Muscle layer of duodenum (tissue), 2 donors: Measurements from ENCODE around the gene MTA2.
"Not testable (repeated sequence)": the region's sequence is repeated elsewhere in the genome, so short reads cannot be mapped to it uniquely, and the experiment has no call there.

Experiments
- H3K27ac ChIP-seq: one replicate; pipeline ENCODE4 v1.7.0; 2013; ENCODE audit warnings: mild to moderate bottlenecking, low read length
- H3K27me3 ChIP-seq: one replicate; pipeline ENCODE4 v1.7.0; 2013; ENCODE audit warnings: low read depth, mild to moderate bottlenecking, control low read depth, low read length
- H3K36me3 ChIP-seq, 2 donors: one replicate each; pipeline ENCODE4 v1.7.0; 2013; ENCODE audit warnings: low read length in 2 of 2, control low read depth in 1 of 2, mild to moderate bottlenecking in 1 of 2; ENCODE audit not compliant: insufficient read depth in 2 of 2, control insufficient read depth in 1 of 2
- H3K4me1 ChIP-seq, 2 donors: one replicate each; pipeline ENCODE4 v1.7.0; 2013; ENCODE audit warnings: low read length in 2 of 2, mild to moderate bottlenecking in 2 of 2, control low read depth in 1 of 2, moderate library complexity in 1 of 2; ENCODE audit not compliant: insufficient read depth in 2 of 2, control insufficient read depth in 1 of 2
- H3K4me3 ChIP-seq, 2 donors: one replicate each; pipeline ENCODE4 v1.7.0; 2013; ENCODE audit warnings: low read length in 2 of 2, low read depth in 1 of 2, mild to moderate bottlenecking in 1 of 2
- H3K9me3 ChIP-seq, 2 donors: one replicate each; pipeline ENCODE4 v1.7.0; 2013; ENCODE audit warnings: low read length in 2 of 2, control low read depth in 1 of 2, mild to moderate bottlenecking in 1 of 2; ENCODE audit not compliant: control insufficient read depth in 1 of 2
- donor health status: healthy.

MTA2 gene

GRCh38 chr11:62573592-62574362 is 27.9 kb downstream of the MTA2 start, which contains the start of gene EEF1G:
Gene EEF1G, minus strand, starts transcription at chr11:62573891. Its CDS starts 49 bp downstream, at chr11:62573842.
- Histone ChIP-seq H3K9me3 (no peaks in the 10 kb centered on the region), H3K36me3 (peaks cover 31 to 62% of the 10 kb centered on the region in 2 donors), H3K4me3 (peak within 1 kb of the TSS; percentile 95 to 99), H3K27ac (peak within 1 kb of the TSS; percentile 96), H3K27me3 (no peaks in the 10 kb centered on the region), H3K4me1 (peaks cover 3 to 30% of the 10 kb centered on the region in 2 donors)

GRCh38 chr11:62573006-62573591 is 28.6 kb downstream of the MTA2 start:
- peaks cover 3 to 30% of the 10 kb centered on the region in 2 donors for H3K4me1 ChIP-seq
- peak overlapping the region; percentile 96 for H3K27ac ChIP-seq
- peaks cover 35 to 61% of the 10 kb centered on the region in 2 donors for H3K36me3 ChIP-seq
- H3K9me3 ChIP-seq = no peaks in the 10 kb centered on the region
- H3K4me3 ChIP-seq = peak overlapping the region; percentile 95 to 99
- H3K27me3 ChIP-seq = no peaks in the 10 kb centered on the region

DNA sequence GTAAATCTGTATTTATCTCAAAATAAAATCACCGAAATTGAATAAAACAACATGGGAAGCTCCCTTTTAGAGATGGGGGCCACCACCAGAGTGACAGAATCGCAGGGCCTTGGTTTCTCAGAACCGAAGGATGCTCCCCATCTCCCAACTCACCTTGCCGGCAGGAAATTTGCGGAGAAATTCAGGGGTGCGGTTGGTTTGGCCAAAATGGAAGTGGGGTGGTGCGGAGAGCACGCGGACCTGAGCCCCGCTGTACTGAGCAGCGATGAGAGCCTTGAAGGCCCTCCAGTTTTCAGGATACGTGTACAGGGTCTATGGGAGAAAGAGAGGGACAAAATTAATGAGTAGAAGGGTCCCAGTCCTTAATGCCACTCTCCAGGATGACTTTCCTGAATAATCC is 29.2 kb downstream of the MTA2 start:
- Histone ChIP-seq H3K36me3 (peaks cover 37 to 54% of the 10 kb centered on the region in 2 donors), H3K4me3 (peak overlapping the region; percentile 95 to 99), H3K27ac (peak overlapping the region; percentile 96)

GRCh38 chr11:62571493-62571892 is 30.2 kb downstream of the MTA2 start:
- Histone ChIP-seq H3K4me1 (peaks cover 3 to 30% of the 10 kb centered on the region in 2 donors), H3K36me3 (peaks cover 43 to 57% of the 10 kb centered on the region in 2 donors), H3K27ac (peak overlapping the region; percentile 96)
- not testable (repeated sequence) for H3K27me3 ChIP-seq, H3K9me3 ChIP-seq, H3K4me3 ChIP-seq

More for the DNA sequence above, 29.2 kb downstream of the MTA2 start:
- Histone ChIP-seq H3K4me1 (peaks cover 3 to 30% of the 10 kb centered on the region in 2 donors), H3K27me3 (no peaks in the 10 kb centered on the region), H3K9me3 (no peaks in the 10 kb centered on the region)

- not testable (repeated sequence) for H3K27ac ChIP-seq
- H3K36me3 ChIP-seq = peaks cover 43 to 59% of the 10 kb centered on the region in 2 donors
These were observed 30.8 kb downstream of the MTA2 start for GRCh38 chr11:62570903-62571302.

DNA sequence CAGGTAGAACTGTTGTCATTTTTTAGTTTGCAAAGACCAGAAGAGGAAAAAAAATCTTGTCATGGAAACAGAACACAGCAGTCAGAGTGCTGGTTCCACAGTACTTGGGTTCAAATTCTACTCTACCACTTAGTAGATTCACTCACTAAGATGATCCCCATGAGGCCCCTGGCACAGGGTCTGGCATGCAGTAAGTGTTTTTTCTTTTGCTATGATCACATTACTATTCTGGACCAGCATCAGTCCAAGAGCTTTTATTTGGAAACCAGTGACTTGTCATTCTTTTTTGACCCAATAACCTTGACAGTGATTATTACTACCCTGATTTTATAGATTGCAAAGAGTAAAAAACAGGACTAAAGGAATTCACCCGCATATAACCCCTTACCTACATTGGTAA is 32.1 kb downstream of the MTA2 start:
- Histone ChIP-seq H3K4me3 (no peak overlapping the region), H3K36me3 (peaks cover 52 to 69% of the 10 kb centered on the region in 2 donors), H3K4me1 (peaks cover 3 to 14% of the 10 kb centered on the region in 2 donors), H3K27ac (no peak overlapping the region), H3K9me3 (no peaks in the 10 kb centered on the region), H3K27me3 (no peaks in the 10 kb centered on the region)

More at GRCh38 chr11:62570903-62571302, 30.8 kb downstream of the MTA2 start:
- H3K4me3 ChIP-seq, H3K9me3 ChIP-seq, H3K27me3 ChIP-seq: not testable (repeated sequence)
- H3K4me1 ChIP-seq = peaks cover 3 to 27% of the 10 kb centered on the region in 2 donors

- peaks cover 59 to 73% of the 10 kb centered on the region in 2 donors for H3K36me3 ChIP-seq
- H3K27ac ChIP-seq = no peak overlapping the region
- H3K27me3 ChIP-seq = no peaks in the 10 kb centered on the region
- no peak overlapping the region for H3K4me3 ChIP-seq
- peaks cover 3% of the 10 kb centered on the region in 2 donors for H3K4me1 ChIP-seq
- no peaks in the 10 kb centered on the region for H3K9me3 ChIP-seq
These were observed 34.5 kb downstream of the MTA2 start for GRCh38 chr11:62567018-62567633.

DNA sequence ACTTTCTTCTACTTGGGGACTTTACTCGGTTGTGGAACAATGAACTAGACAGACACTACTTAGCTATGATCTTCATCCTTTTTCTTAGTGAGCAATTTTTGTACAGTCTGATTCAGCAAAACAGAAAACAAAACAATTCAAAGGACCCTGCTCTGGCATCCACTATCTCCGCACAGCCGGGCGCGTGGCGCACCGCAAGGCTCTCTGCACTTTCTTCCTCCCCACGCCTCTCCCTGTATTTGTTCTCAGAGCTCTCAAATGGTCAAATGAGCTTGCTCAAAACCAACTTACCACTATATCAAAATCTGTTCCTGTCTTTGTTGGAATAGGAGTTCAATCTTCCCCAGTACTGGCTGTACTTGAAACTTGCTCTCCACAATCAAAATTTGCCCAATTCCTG is 35.4 kb downstream of the MTA2 start:
- Histone ChIP-seq H3K36me3 (peaks cover 54 to 67% of the 10 kb centered on the region in 2 donors), H3K4me1 (no peaks in the 10 kb centered on the region), H3K4me3 (no peak overlapping the region), H3K9me3 (no peaks in the 10 kb centered on the region), H3K27me3 (no peaks in the 10 kb centered on the region), H3K27ac (no peak overlapping the region)

GRCh38 chr11:62565100-62565802 is 36.4 kb downstream of the MTA2 start:
- no peaks in the 10 kb centered on the region for H3K9me3 ChIP-seq
- peaks cover 0 to 7% of the 10 kb centered on the region in 2 donors for H3K4me1 ChIP-seq
- no peaks in the 10 kb centered on the region for H3K27me3 ChIP-seq
- H3K36me3 ChIP-seq = peaks cover 47 to 57% of the 10 kb centered on the region in 2 donors
- no peak overlapping the region for H3K4me3 ChIP-seq
- H3K27ac ChIP-seq = peak overlapping the region; percentile 43

- H3K27ac ChIP-seq, H3K4me3 ChIP-seq, H3K9me3 ChIP-seq, H3K27me3 ChIP-seq: not testable (repeated sequence)
- Histone ChIP-seq H3K4me1 (peaks cover 15 to 24% of the 10 kb centered on the region in 2 donors), H3K36me3 (peaks cover 39 to 48% of the 10 kb centered on the region in 2 donors)
These were observed 39.9 kb downstream of the MTA2 start for GRCh38 chr11:62561677-62562230.
